Small intestine (tissue), 7 donors: ENCODE results near the gene FAM219A. TPM values are rescaled to one million over a fixed set of nuclear protein-coding genes. Genes with fewer than 3 reads are reported as not detected.

Experiments used
- DNase-seq, 2 donors: peaks; one replicate each; pipeline versions ENCODE4 v3.0.0 to v3.0.0-alpha.2; 2013
- FAIRE-seq: peaks from 2 replicates; lab custom pipeline; 2012; peaks lifted over from hg19 to GRCh38; lab: Jason Lieb, UNC
- H3K27ac ChIP-seq, 3 donors: one replicate each; pipeline ENCODE4 v1.5.1; 2013; ENCODE audit warnings: low read length in 2 of 3, mild to moderate bottlenecking in 2 of 3, control low read depth in 1 of 3, inconsistent platforms in 1 of 3, low read depth in 1 of 3, moderate library complexity in 1 of 3
- H3K27me3 ChIP-seq, 3 donors: one replicate each; pipeline ENCODE4 v1.6.1; 2013; ENCODE audit warnings: low read length in 3 of 3, inconsistent platforms in 1 of 3; ENCODE audit not compliant: control insufficient read depth in 3 of 3, insufficient read depth in 3 of 3
- H3K36me3 ChIP-seq, 3 donors: one replicate each; pipeline ENCODE4 v1.6.1; 2013; ENCODE audit warnings: low read length in 3 of 3, inconsistent platforms in 1 of 3, low read depth in 1 of 3, mild to moderate bottlenecking in 1 of 3, moderate library complexity in 1 of 3; ENCODE audit not compliant: control insufficient read depth in 3 of 3, insufficient read depth in 2 of 3
- H3K4me1 ChIP-seq, 3 donors: one replicate each; pipeline ENCODE4 v1.6.1; 2013; ENCODE audit warnings: low read length in 2 of 3, inconsistent platforms in 1 of 3, low read depth in 1 of 3, mild to moderate bottlenecking in 1 of 3, moderate library complexity in 1 of 3; ENCODE audit not compliant: control insufficient read depth in 3 of 3, insufficient read depth in 2 of 3
- H3K4me3 ChIP-seq, 3 donors: one replicate each; pipeline ENCODE4 v1.5.1; 2013; ENCODE audit warnings: low read length in 3 of 3, control low read depth in 1 of 3, inconsistent platforms in 1 of 3, low read depth in 1 of 3, mild to moderate bottlenecking in 1 of 3, moderate library complexity in 1 of 3
- H3K9me3 ChIP-seq, 2 donors: one replicate each; pipeline ENCODE4 v1.6.1; 2013; ENCODE audit warnings: low read depth in 1 of 2, low read length in 1 of 2; ENCODE audit not compliant: control insufficient read depth in 2 of 2, insufficient read depth in 1 of 2
- WGBS, 3 donors: extraction: QIAGEN DNeasy Blood & Tissue Kit; methylation state at CpG; one replicate each; pipeline ENCODE4 v1.1.7; 2013; 5-methylcytosine and 5-hydroxymethylcytosine counted together
- polyA plus RNA-seq, 4 donors: library from polyadenylated mRNA; stranded (reverse) in 3 of 4; unstranded in 1 of 4; fragments of 200-250 nt in 3 of 4; fragments of 120-200 nt in 1 of 4; gene quantifications; one replicate each; pipeline versions ENCODE4 v1.2.1 to v1.2.3, GENCODE V29; 2013
- donor health status: healthy with polysubstance abuse.
- donor health status: control.
- donor health status: control.
- donor health status: Bipolar disorder and iron deficiency.
- donor health status: healthy.

FAM219A gene
- polyA plus RNA-seq, 4 donors: 2.7 to 9.0 (median 4.5) TPM

GRCh38 chr9:34417734-34418133 is 40.6 kb downstream of the FAM219A start:
- DNase-seq: no peak
- H3K27ac ChIP-seq: no peak overlapping the region
- 93 to 96% (median 96%) methylated on average over 3 of the region's 3 CpGs for WGBS, 3 donors
- H3K4me3 ChIP-seq: no peak overlapping the region
- no peaks in the 10 kb centered on the region for H3K4me1 ChIP-seq
- no peaks in the 10 kb centered on the region for H3K9me3 ChIP-seq
- no peak for FAIRE-seq
- H3K27me3 ChIP-seq: no peaks in the 10 kb centered on the region
- H3K36me3 ChIP-seq: no peaks in the 10 kb centered on the region

- Histone ChIP-seq H3K4me1 (no peaks in the 10 kb centered on the region), H3K27me3 (no peaks in the 10 kb centered on the region), H3K4me3 (no peak overlapping the region), H3K36me3 (no peaks in the 10 kb centered on the region), H3K9me3 (no peaks in the 10 kb centered on the region), H3K27ac (no peak overlapping the region)
- WGBS, 3 donors: 15 to 20% (median 16%) methylated on average over 6 of the region's 6 CpGs
- FAIRE-seq (no peak), DNase-seq (peak; percentile 26 to 73)
These were observed 45.0 kb downstream of the FAM219A start for GRCh38 chr9:34413231-34413852.

- Histone ChIP-seq H3K4me3 (no peak overlapping the region), H3K36me3 (no peaks in the 10 kb centered on the region), H3K4me1 (no peaks in the 10 kb centered on the region), H3K27me3 (no peaks in the 10 kb centered on the region), H3K9me3 (no peaks in the 10 kb centered on the region), H3K27ac (no peak overlapping the region)
- FAIRE-seq (no peak), DNase-seq (no peak)
- 39 to 53% (median 52%) methylated on average over 1 of the region's 1 CpG for WGBS, 3 donors
These were observed 46.0 kb downstream of the FAM219A start for GRCh38 chr9:34412336-34412735.

GRCh38 chr9:34409154-34409553 is 49.2 kb downstream of the FAM219A start:
- no peak for DNase-seq
- no peak overlapping the region for H3K27ac ChIP-seq
- H3K36me3 ChIP-seq: peaks cover 0 to 4% (median 3%) of the 10 kb centered on the region in 3 donors
- H3K27me3 ChIP-seq: no peaks in the 10 kb centered on the region
- H3K9me3 ChIP-seq: no peaks in the 10 kb centered on the region
- 75 to 95% (median 92%) methylated on average over 2 of the region's 2 CpGs for WGBS, 3 donors
- H3K4me1 ChIP-seq: no peaks in the 10 kb centered on the region
- H3K4me3 ChIP-seq: no peak overlapping the region
- no peak for FAIRE-seq

- Histone ChIP-seq H3K9me3 (no peaks in the 10 kb centered on the region), H3K4me3 (no peak overlapping the region), H3K36me3 (peaks cover 0 to 4% (median 3%) of the 10 kb centered on the region in 3 donors), H3K27me3 (no peaks in the 10 kb centered on the region), H3K4me1 (no peaks in the 10 kb centered on the region), H3K27ac (no peak overlapping the region)
- no peak for FAIRE-seq
- no peak for DNase-seq
- WGBS, 3 donors: 83 to 100% (median 94%) methylated on average over 1 of the region's 1 CpG
These were observed 50.2 kb downstream of the FAM219A start for GRCh38 chr9:34408173-34408572.

GRCh38 chr9:34406219-34406618 is 52.2 kb downstream of the FAM219A start:
- no peak for FAIRE-seq
- no peak for DNase-seq
- Histone ChIP-seq H3K27me3 (no peaks in the 10 kb centered on the region), H3K36me3 (peaks cover 0 to 17% (median 6%) of the 10 kb centered on the region in 3 donors), H3K9me3 (no peaks in the 10 kb centered on the region), H3K27ac (no peak overlapping the region), H3K4me3 (no peak overlapping the region), H3K4me1 (no peaks in the 10 kb centered on the region)
- WGBS, 3 donors: 75 to 81% (median 77%) methylated on average over 1 of the region's 1 CpG

- Histone ChIP-seq H3K4me1 (no peaks in the 10 kb centered on the region), H3K27ac (no peak overlapping the region), H3K36me3 (peaks cover 0 to 18% (median 6%) of the 10 kb centered on the region in 3 donors), H3K4me3 (no peak overlapping the region), H3K9me3 (no peaks in the 10 kb centered on the region), H3K27me3 (no peaks in the 10 kb centered on the region)
- FAIRE-seq (no peak), DNase-seq (no peak)
- WGBS, 3 donors: 90 to 93% (median 92%) methylated on average over 7 of the region's 7 CpGs
These were observed 52.7 kb downstream of the FAM219A start for GRCh38 chr9:34405719-34406118.

GRCh38 chr9:34403554-34404380 is 54.6 kb downstream of the FAM219A start:
- H3K4me3 ChIP-seq: no peak overlapping the region
- H3K27me3 ChIP-seq: no peaks in the 10 kb centered on the region
- H3K9me3 ChIP-seq: no peaks in the 10 kb centered on the region
- peaks cover 0 to 27% (median 14%) of the 10 kb centered on the region in 3 donors for H3K36me3 ChIP-seq
- no peak overlapping the region for H3K27ac ChIP-seq
- DNase-seq: peak; percentile 72 to 82
- FAIRE-seq: no peak
- no peaks in the 10 kb centered on the region for H3K4me1 ChIP-seq
